Ishikawa (cell line): ENCODE measurements around the gene TMOD1.

Source experiments
- CREB1 ChIP-seq: IDR thresholded peaks from 2 replicates; pipeline ENCODE4 v1.6.1; 2012; ENCODE audit warnings: low read depth
- EGR1 ChIP-seq: IDR thresholded peaks from 2 replicates; pipeline ENCODE4 v1.6.1; 2012

- no peak for TF ChIP-seq CREB1
- TF ChIP-seq EGR1, result no peak
Observed at GRCh38 chr9:97479496-97480159, 21.8 kb upstream of the TMOD1 start.
